ENCODE measurements around the gene DCAF16.
A peak's percentile ranks its signal among the peaks of the same experiment; 100 is the strongest.
"Not testable (repeated sequence)": the region's sequence is repeated elsewhere in the genome, so short reads cannot be mapped to it uniquely, and the experiment has no call there.

Gene DCAF16

GRCh38 chr4:17810260-17811077 lies at the start of gene DCAF16, which contains the start of gene NCAPG:
DCAF16 (minus strand) TSS chr4:17810757; CDS start chr4:17804141, 6,616 bp downstream.
NCAPG (plus strand) TSS chr4:17810979; CDS start chr4:17811078, 99 bp downstream.
- peak within 1 kb of the TSS; percentile 83 for H3K4me3 ChIP-seq (ENCODE audit: low read depth, low read length)
- DNase-seq (ENCODE audit: low read depth) = peak; percentile 95

- H3K4me3 ChIP-seq (ENCODE audit: low read depth, low read length) = no peak overlapping the region
- DNase-seq (ENCODE audit: low read depth) = no peak
Measured at GRCh38 chr4:17859793-17860406, 49.3 kb upstream of the DCAF16 start.

GRCh38 chr4:17854036-17854435 lies 43.5 kb upstream of the DCAF16 start:
- DNase-seq (ENCODE audit: low read depth) = no peak
- no peak overlapping the region for H3K4me3 ChIP-seq (ENCODE audit: low read depth, low read length)

GRCh38 chr4:17851959-17852358 lies 41.4 kb upstream of the DCAF16 start:
- no peak overlapping the region for H3K4me3 ChIP-seq (ENCODE audit: low read depth, low read length)

GRCh38 chr4:17850295-17850694 lies 39.7 kb upstream of the DCAF16 start:
- not testable (repeated sequence) for H3K4me3 ChIP-seq (ENCODE audit: low read depth, low read length); DNase-seq (ENCODE audit: low read depth)

More at GRCh38 chr4:17851959-17852358, 41.4 kb upstream of the DCAF16 start:
- DNase-seq (ENCODE audit: low read depth) = no peak

- no peak for DNase-seq (ENCODE audit: low read depth)
- H3K4me3 ChIP-seq (ENCODE audit: low read depth, low read length) = no peak overlapping the region
Measured at GRCh38 chr4:17846266-17846665, 35.7 kb upstream of the DCAF16 start.

GRCh38 chr4:17823871-17824669 lies 13.5 kb upstream of the DCAF16 start:
- no peak overlapping the region for H3K4me3 ChIP-seq (ENCODE audit: low read depth, low read length)

GRCh38 chr4:17817027-17817426 lies 6.5 kb upstream of the DCAF16 start:
- no peak overlapping the region for H3K4me3 ChIP-seq (ENCODE audit: low read depth, low read length)
- peak; percentile 36 for DNase-seq (ENCODE audit: low read depth)

More at GRCh38 chr4:17823871-17824669, 13.5 kb upstream of the DCAF16 start:
- DNase-seq (ENCODE audit: low read depth) = no peak

GRCh38 chr4:17816142-17816541 lies 5.6 kb upstream of the DCAF16 start:
- H3K4me3 ChIP-seq (ENCODE audit: low read depth, low read length) = no peak overlapping the region

GRCh38 chr4:17814140-17814539 lies 3.6 kb upstream of the DCAF16 start:
- H3K4me3 ChIP-seq (ENCODE audit: low read depth, low read length) = no peak overlapping the region
- DNase-seq (ENCODE audit: low read depth) = no peak

More at GRCh38 chr4:17816142-17816541, 5.6 kb upstream of the DCAF16 start:
- DNase-seq (ENCODE audit: low read depth) = no peak

GRCh38 chr4:17812801-17813200 lies 2.2 kb upstream of the DCAF16 start:
- no peak overlapping the region for H3K4me3 ChIP-seq (ENCODE audit: low read depth, low read length)
- DNase-seq (ENCODE audit: low read depth) = no peak

- DNase-seq (ENCODE audit: low read depth) = no peak
- peak overlapping the region; percentile 83 for H3K4me3 ChIP-seq (ENCODE audit: low read depth, low read length)
Measured at GRCh38 chr4:17812125-17812524, 1.6 kb upstream of the DCAF16 start.

- no peak for DNase-seq (ENCODE audit: low read depth)
- H3K4me3 ChIP-seq (ENCODE audit: low read depth, low read length) = peak overlapping the region; percentile 83
Measured at GRCh38 chr4:17811078-17811603, 584 bp upstream of the DCAF16 start.

- no peak for DNase-seq (ENCODE audit: low read depth)
- peak overlapping the region; percentile 83 for H3K4me3 ChIP-seq (ENCODE audit: low read depth, low read length)
Measured at GRCh38 chr4:17809667-17810066, 890 bp downstream of the DCAF16 start.

- H3K4me3 ChIP-seq (ENCODE audit: low read depth, low read length) = peak overlapping the region; percentile 21
- no peak for DNase-seq (ENCODE audit: low read depth)
Measured at GRCh38 chr4:17807446-17807845, 3.1 kb downstream of the DCAF16 start.

GRCh38 chr4:17805580-17806155 lies 4.9 kb downstream of the DCAF16 start:
- H3K4me3 ChIP-seq (ENCODE audit: low read depth, low read length) = no peak overlapping the region
- no peak for DNase-seq (ENCODE audit: low read depth)

- DNase-seq (ENCODE audit: low read depth) = no peak
- H3K4me3 ChIP-seq (ENCODE audit: low read depth, low read length) = no peak overlapping the region
Measured at GRCh38 chr4:17797808-17798207, 12.7 kb downstream of the DCAF16 start.

GRCh38 chr4:17794730-17795129 lies 15.8 kb downstream of the DCAF16 start:
- no peak for DNase-seq (ENCODE audit: low read depth)

GRCh38 chr4:17788956-17789355 lies 21.6 kb downstream of the DCAF16 start:
- DNase-seq (ENCODE audit: low read depth) = no peak
- H3K4me3 ChIP-seq (ENCODE audit: low read depth, low read length) = no peak overlapping the region

More at GRCh38 chr4:17794730-17795129, 15.8 kb downstream of the DCAF16 start:
- H3K4me3 ChIP-seq (ENCODE audit: low read depth, low read length) = no peak overlapping the region

All from skeletal muscle cell (primary cell).